Fibroblast of skin of abdomen (primary cell): ENCODE results near the gene RGMB.

Source experiments
- DNase-seq: peaks from one replicate; pipeline ENCODE4 v3.0.0-alpha.2; 2013

Gene RGMB

GRCh38 chr5:98768160-98768959, 5.1 kb upstream of the RGMB start:
- DNase-seq = peak; percentile 71

- no peak for DNase-seq
These were observed 4.6 kb upstream of the RGMB start for GRCh38 chr5:98768960-98769209.

GRCh38 chr5:98769210-98769958, 4.1 kb upstream of the RGMB start:
- peak; percentile 83 for DNase-seq

- no peak for DNase-seq
These were observed 3.6 kb upstream of the RGMB start for GRCh38 chr5:98769959-98770208.

- DNase-seq = peak; percentile 61
These were observed 3.1 kb upstream of the RGMB start for GRCh38 chr5:98770209-98770910.

GRCh38 chr5:98770911-98771322, 2.5 kb upstream of the RGMB start:
- DNase-seq = peak; percentile 31

- DNase-seq = peak; percentile 93
These were observed 1.9 kb upstream of the RGMB start for GRCh38 chr5:98771382-98772109.

- DNase-seq = no peak
These were observed 849 bp upstream of the RGMB start for GRCh38 chr5:98772415-98773213.

GRCh38 chr5:98773214-98773463, 324 bp upstream of the RGMB start:
- no peak for DNase-seq

- DNase-seq = peak; percentile 69
These were observed 950 bp downstream of the RGMB start for GRCh38 chr5:98774192-98775033.

- no peak for DNase-seq
These were observed 2.0 kb downstream of the RGMB start for GRCh38 chr5:98775246-98776065.

- peak; percentile 98 for DNase-seq
These were observed 2.7 kb downstream of the RGMB start for GRCh38 chr5:98776066-98776705.

- no peak for DNase-seq
These were observed 3.8 kb downstream of the RGMB start for GRCh38 chr5:98777295-98777694.

- DNase-seq = no peak
These were observed 5.9 kb downstream of the RGMB start for GRCh38 chr5:98779264-98779877.

- peak; percentile 54 for DNase-seq
These were observed 6.9 kb downstream of the RGMB start for GRCh38 chr5:98780390-98780789.

- no peak for DNase-seq
These were observed 8.1 kb downstream of the RGMB start for GRCh38 chr5:98781520-98781919.

GRCh38 chr5:98781964-98782363, 8.5 kb downstream of the RGMB start:
- peak; percentile 73 for DNase-seq

GRCh38 chr5:98783051-98783649, 9.7 kb downstream of the RGMB start:
- no peak for DNase-seq

- no peak for DNase-seq
These were observed 10.9 kb downstream of the RGMB start for GRCh38 chr5:98784411-98784810.
